H1 (cell line): Measurements from ENCODE around the gene ARID5B. TPM values are rescaled to one million over a fixed set of nuclear protein-coding genes. Genes with fewer than 3 reads are reported as not detected.

ENCODE experiments used
- FOSL1 ChIP-seq: IDR thresholded peaks from 2 replicates; pipeline ENCODE4 v1.6.1; 2011; ENCODE audit warnings: mild to moderate bottlenecking, low read depth, low read length, moderate library complexity; ENCODE audit not compliant: insufficient read depth
- POLR2AphosphoS5 ChIP-seq: IDR thresholded peaks from 2 replicates; pipeline ENCODE4 v1.6.1; 2011; ENCODE audit warnings: low read depth, low read length
- USF2 ChIP-seq: IDR thresholded peaks from 2 replicates; pipeline ENCODE4 v1.6.1; 2011; ENCODE audit warnings: low read length, improper control_type of control experiment
- polyA plus RNA-seq, 7 experiments: library from polyadenylated mRNA; depleted of rRNA in 3 of 7; stranded (reverse) in 5 of 7; unstranded in 2 of 7; fragments of >200 nt in 5 of 7; fragments of 200-250 nt in 2 of 7; gene quantifications; 1 replicate in 5 of 7; 2 replicates in 1 of 7; 4 replicates in 1 of 7; pipeline versions ENCODE4 v1.2.1 to v1.2.3, GENCODE V29; 2011 to 2013; ENCODE audit warnings: missing spikeins in 2 of 7, mixed read lengths in 2 of 7
- total RNA-seq: library from RNA; stranded (reverse); fragmentation: NEBNext Ultra II Directional; extraction: Animal tissue kit (Norgen Biotek cat#: 25700); gene quantifications from 2 replicates; pipeline ENCODE4 v1.2.1, GENCODE V29; 2021

ARID5B gene
- total and polyA plus RNA-seq, 2 of the 8 experiments (the other 6 are each of a cell fraction or from before 2014, with no cell fraction given): 0.21 to 1.1 TPM

- TF ChIP-seq FOSL1 (no peak), POLR2AphosphoS5 (no peak), USF2 (no peak)
Observed at GRCh38 chr10:61989995-61990760, 88.7 kb downstream of the ARID5B start (continued).
